Stimulated activated CD4-positive, alpha-beta T cell treated with anti-CD3 and anti-CD28 coated beads, Interleukin-15, amount 100 ng/mL, for 24 hours (primary cell): Measurements from ENCODE around the gene THOC5.
A peak's percentile ranks its signal among the peaks of the same experiment; 100 is the strongest.
"Not testable (repeated sequence)": the region's sequence is repeated elsewhere in the genome, so short reads cannot be mapped to it uniquely, and the experiment has no call there.

Experiments
- DNase-seq: peaks from one replicate; pipeline ENCODE4 v3.0.0-alpha.2; 2020

Gene THOC5

DNA sequence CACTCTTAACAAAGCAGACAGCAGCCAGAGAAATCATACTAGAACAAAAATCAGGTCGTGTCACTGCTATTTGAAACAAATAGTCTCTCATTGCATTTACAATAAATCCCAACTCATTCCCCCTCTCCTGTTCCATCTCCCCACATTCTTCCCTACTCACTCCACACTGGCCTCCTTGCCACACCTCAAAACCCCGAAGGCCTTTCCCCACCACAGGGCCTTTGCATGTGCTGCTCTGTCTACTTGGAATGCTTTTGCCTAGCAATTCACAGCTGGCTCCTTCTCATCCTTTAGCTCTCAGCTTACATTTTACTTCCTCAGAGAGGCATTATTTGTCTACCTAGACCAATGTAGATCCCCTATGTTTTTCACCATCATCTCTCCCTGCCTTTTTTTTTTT is 6.3 kb upstream of the THOC5 start:
- DNase-seq, result no peak

DNA sequence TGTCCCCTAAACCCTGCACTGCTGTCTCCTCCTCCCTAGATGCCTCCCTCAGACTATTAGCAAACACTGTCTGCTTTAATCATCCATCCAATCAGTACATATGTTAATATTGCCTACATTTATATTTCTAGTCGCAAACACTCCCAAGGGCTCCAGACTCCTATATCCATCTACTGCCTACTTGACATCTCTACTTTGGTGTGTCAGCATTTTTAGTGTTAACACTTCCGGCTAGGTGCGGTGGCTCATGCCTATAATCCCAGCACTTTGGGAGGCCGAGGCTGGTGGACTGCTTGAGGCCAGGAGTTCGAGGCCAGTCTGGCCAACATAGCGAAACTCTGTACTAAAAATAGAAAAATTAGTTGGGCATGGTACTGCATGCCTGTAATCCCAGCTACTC is 5.5 kb upstream of the THOC5 start:
- no peak for DNase-seq

DNA sequence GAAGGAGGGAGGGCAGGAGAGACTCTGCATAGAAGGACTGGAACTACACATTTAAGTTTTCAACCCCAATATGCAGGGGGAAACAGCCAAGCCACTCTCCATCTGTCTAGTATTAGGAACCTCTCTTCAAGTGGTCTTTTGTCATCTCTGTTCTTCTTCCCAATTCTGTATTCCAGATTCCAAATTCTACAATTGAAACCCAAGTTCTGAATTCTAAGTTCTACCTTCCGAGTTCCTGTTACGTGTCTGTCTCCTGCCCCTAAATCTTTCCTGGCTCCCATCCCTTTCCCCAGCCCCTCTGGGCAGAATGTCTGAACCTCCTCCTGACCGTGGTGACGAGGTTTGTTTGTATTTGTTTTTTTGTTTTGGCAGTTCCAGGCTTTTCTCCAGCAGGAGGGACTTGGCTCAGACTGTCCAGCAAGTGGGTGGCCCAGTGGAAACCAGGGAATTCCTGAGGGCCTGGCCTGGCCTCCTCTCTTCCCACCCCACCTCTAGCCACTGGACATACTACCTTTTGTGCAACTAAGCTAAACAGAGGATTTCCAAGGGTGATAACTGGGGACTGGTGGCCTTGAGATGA is 1.6 kb upstream of the THOC5 start:
- DNase-seq, result no peak

DNA sequence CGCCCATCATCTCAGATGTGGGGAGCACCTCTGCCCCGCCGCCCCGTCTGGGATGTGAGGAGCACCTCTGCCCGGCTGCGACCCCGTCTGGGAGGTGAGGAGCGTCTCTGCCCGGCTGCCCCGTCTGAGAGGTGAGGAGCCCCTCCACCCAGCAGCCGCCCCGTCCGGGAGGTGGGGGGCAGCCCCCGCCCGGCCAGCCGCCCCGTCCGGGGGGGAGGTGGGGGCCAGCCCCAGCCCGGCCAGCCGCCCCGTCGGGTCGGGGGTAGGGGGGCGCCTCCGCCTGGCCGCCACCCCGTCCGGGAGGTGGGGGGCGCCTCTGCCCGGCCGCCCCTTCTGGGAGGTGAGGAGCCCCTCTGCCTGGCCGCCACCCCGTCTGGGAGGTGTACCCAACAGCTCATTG is 1.2 kb downstream of the THOC5 start:
- DNase-seq, result not testable (repeated sequence)

- no peak for DNase-seq
Observed at GRCh38 chr22:29550005-29550404, 3.6 kb downstream of the THOC5 start.

- not testable (repeated sequence) for DNase-seq
Observed at GRCh38 chr22:29545045-29545444, 8.5 kb downstream of the THOC5 start.

- DNase-seq, result no peak
Observed at GRCh38 chr22:29541845-29542244, 11.7 kb downstream of the THOC5 start.

DNA sequence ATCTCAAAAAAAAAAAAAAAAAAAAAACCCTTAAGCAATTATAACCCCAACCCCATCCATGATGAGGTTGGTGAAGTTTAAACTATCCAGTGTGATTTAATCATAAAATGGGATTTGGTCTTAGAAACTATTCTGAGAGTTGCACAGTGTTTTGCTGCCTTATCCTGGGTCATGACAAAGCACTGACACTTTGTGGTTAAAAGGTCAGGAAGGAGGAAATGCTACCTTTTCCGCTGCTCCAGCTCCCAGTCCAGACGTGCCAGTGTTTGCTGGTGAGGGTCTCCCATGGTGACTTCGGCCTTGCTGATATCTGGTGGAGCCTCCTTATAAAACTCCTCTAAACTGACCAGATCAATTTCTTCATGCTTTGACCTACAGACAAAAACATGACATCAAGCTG is 14.5 kb downstream of the THOC5 start:
- DNase-seq, result no peak

GRCh38 chr22:29536411-29536810 is 17.1 kb downstream of the THOC5 start:
- no peak for DNase-seq

- DNase-seq, result no peak
Observed at GRCh38 chr22:29531419-29531818, 22.1 kb downstream of the THOC5 start.

GRCh38 chr22:29530716-29531115 is 22.8 kb downstream of the THOC5 start:
- no peak for DNase-seq

GRCh38 chr22:29528144-29528543 is 25.4 kb downstream of the THOC5 start:
- no peak for DNase-seq

GRCh38 chr22:29524442-29525191 is 28.9 kb downstream of the THOC5 start:
- DNase-seq, result peak; percentile 25

DNA sequence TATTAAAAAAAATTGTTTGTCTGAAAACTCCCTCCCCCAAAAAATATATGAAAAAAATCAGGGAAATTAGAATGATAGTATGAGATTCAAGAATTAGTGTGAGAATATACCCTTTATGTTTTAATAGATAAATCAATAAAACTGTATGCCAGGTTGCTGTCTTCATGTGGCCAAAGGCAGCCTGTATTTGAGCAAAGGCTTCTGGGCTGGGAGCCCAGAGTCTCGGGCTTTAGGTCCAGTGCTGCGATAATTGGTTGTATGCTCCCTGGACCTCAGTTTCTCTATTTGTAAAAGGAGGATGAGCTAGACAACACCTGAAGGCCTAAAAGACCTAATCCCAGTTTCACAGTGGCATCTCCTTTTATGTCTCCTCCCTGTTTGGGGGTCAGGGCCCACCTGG is 29.8 kb downstream of the THOC5 start:
- no peak for DNase-seq

DNA sequence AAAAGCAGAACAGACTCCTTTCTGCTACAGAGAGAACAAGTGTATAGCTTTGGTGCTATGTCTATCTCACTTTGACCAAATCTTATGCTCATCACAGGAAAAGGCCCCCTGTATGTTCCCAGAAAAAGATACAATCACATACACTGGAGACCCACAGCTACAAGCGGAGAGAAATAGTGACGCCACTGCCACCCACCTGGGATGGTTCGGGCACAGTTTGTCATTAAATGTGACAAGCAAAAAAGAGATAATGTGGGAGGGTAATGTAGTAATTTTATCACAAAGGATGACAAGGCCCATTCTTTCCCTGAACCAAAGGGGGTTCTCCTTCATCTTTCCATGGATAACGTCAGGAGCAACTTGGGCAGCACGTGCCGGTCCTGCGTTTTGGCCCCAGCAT is 32.0 kb downstream of the THOC5 start:
- no peak for DNase-seq

- DNase-seq, result no peak
Observed at GRCh38 chr22:29520851-29521250, 32.7 kb downstream of the THOC5 start.

DNA sequence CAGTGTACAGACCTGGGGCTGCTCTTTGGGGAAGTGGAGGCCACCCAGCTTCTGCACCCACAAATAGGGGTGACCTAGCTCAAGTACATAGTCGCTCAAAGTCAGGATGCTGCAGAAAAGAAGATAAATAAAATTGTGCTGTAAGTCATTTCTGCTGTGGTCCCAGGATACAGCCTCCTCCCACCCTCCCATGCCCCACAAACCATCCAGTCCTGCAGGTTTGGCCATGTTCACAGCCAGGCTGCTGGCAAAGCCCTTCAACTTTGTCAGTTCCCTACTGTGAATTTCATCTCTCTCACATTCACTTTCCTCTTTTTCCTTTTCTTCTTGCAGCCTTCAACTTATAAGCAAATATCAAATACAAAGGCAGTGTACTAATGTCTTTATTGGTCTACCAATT is 33.6 kb downstream of the THOC5 start:
- DNase-seq, result no peak

GRCh38 chr22:29518427-29518826 is 35.1 kb downstream of the THOC5 start:
- DNase-seq, result no peak

DNA sequence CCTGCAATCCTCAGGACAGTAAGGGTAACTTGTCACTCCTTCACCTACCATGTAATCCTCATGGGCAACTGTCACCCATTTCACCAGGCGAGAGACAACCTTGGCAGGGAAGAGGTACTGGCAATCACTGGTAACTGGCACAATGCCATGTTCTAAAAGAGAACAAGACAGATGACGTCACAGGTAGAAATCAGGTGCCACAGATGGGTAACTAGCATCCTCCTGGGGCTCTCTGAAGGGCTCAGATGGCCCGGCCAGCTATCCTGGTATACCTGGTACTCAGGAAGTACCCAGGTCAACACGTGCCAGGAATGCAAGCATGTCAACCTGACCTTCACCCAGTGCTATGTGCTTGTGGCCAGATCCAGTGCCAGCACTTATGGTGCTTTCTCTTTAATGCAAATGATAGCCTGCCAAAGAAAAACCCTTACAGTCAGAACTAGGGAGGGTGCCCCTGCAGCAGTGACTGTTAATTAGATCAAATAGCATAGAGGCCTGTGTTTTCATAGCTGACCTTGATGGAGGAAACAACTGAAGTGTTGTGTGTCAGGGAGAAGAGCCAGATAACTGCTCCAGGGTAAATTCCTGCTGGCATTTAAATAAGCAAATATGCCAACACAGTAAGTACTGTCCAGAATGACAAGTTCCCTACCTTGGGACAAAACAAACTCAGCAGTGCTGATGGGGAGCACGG is 36.2 kb downstream of the THOC5 start:
- no peak for DNase-seq

- no peak for DNase-seq
Observed at GRCh38 chr22:29512031-29512430, 41.5 kb downstream of the THOC5 start.

DNA sequence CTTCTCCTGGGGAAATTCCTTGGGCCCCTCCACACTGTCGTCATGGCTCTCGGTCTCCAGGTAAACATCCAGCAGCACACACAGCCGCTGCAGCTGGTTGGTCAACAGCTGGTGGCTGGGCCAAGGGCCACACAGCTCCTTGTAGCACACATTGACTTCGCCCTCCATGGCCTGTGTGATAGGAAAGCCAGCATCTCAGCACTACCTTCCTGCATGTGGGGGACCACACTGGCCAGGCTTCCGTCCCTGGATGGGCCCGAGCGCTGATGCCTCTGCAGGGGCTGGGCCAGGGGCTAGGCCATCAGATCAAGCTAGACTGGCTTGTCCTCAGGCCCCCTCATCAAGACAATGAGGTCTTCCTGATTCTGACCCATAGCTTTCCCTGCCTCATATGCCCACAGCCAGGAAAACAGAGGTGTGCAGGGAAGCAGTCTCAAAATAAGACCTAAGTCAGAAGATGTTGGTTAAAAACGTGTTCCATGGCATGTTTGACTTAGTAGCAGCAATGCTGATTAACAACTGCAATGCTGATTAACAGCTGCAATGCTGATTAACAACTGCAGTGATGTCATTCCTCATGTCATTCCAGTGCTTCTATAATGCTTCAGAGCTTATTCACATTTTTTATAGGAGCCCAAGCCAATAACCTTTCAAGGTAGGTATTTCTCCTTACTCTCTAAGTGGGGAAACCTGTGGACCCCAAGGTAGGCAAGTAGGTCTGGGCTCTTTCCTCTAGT is 42.3 kb downstream of the THOC5 start:
- no peak for DNase-seq

DNA sequence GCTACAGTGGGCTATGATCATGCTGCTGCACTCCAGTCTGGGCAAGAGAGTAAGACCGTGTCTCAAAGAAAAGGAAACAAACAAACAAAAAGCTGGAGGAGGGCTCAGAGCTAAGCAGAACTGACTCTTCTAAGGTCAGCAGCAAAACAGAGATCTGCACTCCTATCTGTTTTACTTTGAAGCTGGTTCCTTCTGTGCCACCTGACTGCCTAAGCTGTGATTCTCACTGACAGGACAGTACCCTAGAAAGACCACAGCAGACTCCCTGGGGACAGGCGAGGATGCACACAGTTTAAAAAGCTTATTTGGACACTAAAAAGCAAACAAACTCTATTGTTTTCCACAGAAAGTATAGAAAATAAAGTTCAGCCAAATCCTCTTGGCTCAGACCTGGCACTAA is 43.0 kb downstream of the THOC5 start:
- no peak for DNase-seq

- no peak for DNase-seq
Observed at GRCh38 chr22:29509815-29510214, 43.7 kb downstream of the THOC5 start.

- no peak for DNase-seq
Observed at GRCh38 chr22:29509298-29509697, 44.3 kb downstream of the THOC5 start.
